ENCODE measurements around the gene EPHB3. TPM values are rescaled to one million over a fixed set of nuclear protein-coding genes. Genes with fewer than 3 reads are reported as not detected.

The EPHB3 gene
- polyA plus RNA-seq, 1 of the 3 experiments (the other 2 are of a cell fraction) = 4.2 TPM

DNA sequence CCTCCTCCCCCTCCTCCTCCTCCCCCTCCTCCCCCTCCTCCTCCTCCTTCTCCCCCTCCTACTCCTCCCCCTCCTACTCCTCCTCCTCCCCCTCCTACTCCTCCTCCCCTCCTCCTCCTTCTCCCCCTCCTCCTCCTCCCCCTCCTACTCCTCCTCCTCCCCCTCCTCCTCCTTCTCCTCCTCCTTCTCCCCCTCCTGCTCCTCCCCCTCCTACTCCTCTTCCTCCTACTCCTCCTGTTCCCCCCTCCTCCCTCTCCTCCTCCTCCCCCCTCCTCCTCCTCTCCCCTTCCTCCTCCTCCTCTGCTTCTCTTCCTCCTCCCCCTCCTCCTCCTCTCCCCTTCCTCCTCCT is 17.1 kb upstream of the EPHB3 start:
- no peaks in the 10 kb centered on the region for H4K20me1 ChIP-seq (ENCODE audit: insufficient read depth)
- no peak for DNase-seq
- no peaks in the 10 kb centered on the region for H3K79me2 ChIP-seq (ENCODE audit: insufficient read depth)
- no peaks in the 10 kb centered on the region for H3K36me3 ChIP-seq (replicated peaks in 1 of 2; ENCODE audit: control insufficient read depth in 1 of 2, insufficient read depth in 2 of 2, low read length in 1 of 2)
- POLR2A ChIA-PET = no interaction called here
- CTCF ChIA-PET = interaction anchor here (0.6 to 11.7 kb wide), 17 partner anchors 8 to 287 kb away, joined by 3 to 165 read pairs (median 4); no protein-coding TSS in a partner anchor
- H3K9me3 ChIP-seq = no peaks in the 10 kb centered on the region
- H3K4me1 ChIP-seq (ENCODE audit: control insufficient read depth in 1 of 2, insufficient read depth in 2 of 2, low read depth in 1 of 2, low read length in 1 of 2) = peaks cover 0 to 4% of the 10 kb centered on the region in 2 experiments; a peak in 1 of 4 replicates
- H3K27me3 ChIP-seq (ENCODE audit: insufficient read depth) = peaks cover 19% of the 10 kb centered on the region; the same call in 1 of the 2 replicates
- no peak overlapping the region for H2AFZ ChIP-seq (ENCODE audit: low read depth)
- no peak overlapping the region for H3K27ac ChIP-seq (ENCODE audit: low read depth in 2 of 2, low read length in 1 of 2)
- no peak overlapping the region for H3K4me3 ChIP-seq (ENCODE audit: low read depth in 2 of 2, low read length in 1 of 2)
- no peak overlapping the region for H3K4me2 ChIP-seq
- H3K9me2 ChIP-seq = no peaks in the 10 kb centered on the region
- TF ChIP-seq, protein P1, sequence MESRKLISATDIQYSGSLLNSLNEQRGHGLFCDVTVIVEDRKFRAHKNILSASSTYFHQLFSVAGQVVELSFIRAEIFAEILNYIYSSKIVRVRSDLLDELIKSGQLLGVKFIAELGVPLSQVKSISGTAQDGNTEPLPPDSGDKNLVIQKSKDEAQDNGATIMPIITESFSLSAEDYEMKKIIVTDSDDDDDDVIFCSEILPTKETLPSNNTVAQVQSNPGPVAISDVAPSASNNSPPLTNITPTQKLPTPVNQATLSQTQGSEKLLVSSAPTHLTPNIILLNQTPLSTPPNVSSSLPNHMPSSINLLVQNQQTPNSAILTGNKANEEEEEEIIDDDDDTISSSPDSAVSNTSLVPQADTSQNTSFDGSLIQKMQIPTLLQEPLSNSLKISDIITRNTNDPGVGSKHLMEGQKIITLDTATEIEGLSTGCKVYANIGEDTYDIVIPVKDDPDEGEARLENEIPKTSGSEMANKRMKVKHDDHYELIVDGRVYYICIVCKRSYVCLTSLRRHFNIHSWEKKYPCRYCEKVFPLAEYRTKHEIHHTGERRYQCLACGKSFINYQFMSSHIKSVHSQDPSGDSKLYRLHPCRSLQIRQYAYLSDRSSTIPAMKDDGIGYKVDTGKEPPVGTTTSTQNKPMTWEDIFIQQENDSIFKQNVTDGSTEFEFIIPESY (IDR thresholded peaks at IDR 0.05; ENCODE audit: borderline replicate concordance, low read depth) = no peak
- no peak overlapping the region for H3K9ac ChIP-seq
- peaks cover 4% of the 10 kb centered on the region for H3F3A ChIP-seq (replicated peaks; ENCODE audit: insufficient read depth)

- Histone ChIP-seq H3K36me3 (replicated peaks in 1 of 2; ENCODE audit: control insufficient read depth in 1 of 2, insufficient read depth in 2 of 2, low read length in 1 of 2) (no peaks in the 10 kb centered on the region), H3K9me2 (no peaks in the 10 kb centered on the region), H3K9ac (no peak overlapping the region), H3K4me3 (ENCODE audit: low read depth in 2 of 2, low read length in 1 of 2) (no peak overlapping the region), H2AFZ (ENCODE audit: low read depth) (no peak overlapping the region), H3K27ac (ENCODE audit: low read depth in 2 of 2, low read length in 1 of 2) (no peak overlapping the region), H3K4me1 (ENCODE audit: control insufficient read depth in 1 of 2, insufficient read depth in 2 of 2, low read depth in 1 of 2, low read length in 1 of 2) (peaks cover 0 to 4% of the 10 kb centered on the region in 2 experiments; a peak in 1 of 4 replicates), H3K27me3 (ENCODE audit: insufficient read depth) (peaks cover 22% of the 10 kb centered on the region; the same call in 1 of the 2 replicates), H3F3A (replicated peaks; ENCODE audit: insufficient read depth) (peaks cover 4% of the 10 kb centered on the region), H4K20me1 (ENCODE audit: insufficient read depth) (no peaks in the 10 kb centered on the region), H3K79me2 (ENCODE audit: insufficient read depth) (no peaks in the 10 kb centered on the region), H3K4me2 (no peak overlapping the region), H3K9me3 (no peaks in the 10 kb centered on the region)
- ChIA-PET POLR2A (no interaction called here), CTCF (interaction anchor here (0.9 to 11.7 kb wide), 15 partner anchors 9 to 257 kb away, joined by 3 to 165 read pairs (median 5); partner anchors contain the start of gene EPHB3)
- WGBS (ENCODE audit: low lambda C conversion rate) = 71% methylated on average over 3 of the region's 3 CpGs
- TF ChIP-seq PBX3 (IDR thresholded peaks at IDR 0.05) (no peak), FOXJ3 (CRISPR knock-in tag; IDR thresholded peaks at IDR 0.05) (no peak), FOXM1 (IDR thresholded peaks at IDR 0.05; ENCODE audit: low read depth) (no peak), CHD2 (IDR thresholded peaks at IDR 0.05; ENCODE audit: low read length, partially characterized antibody) (no peak), REST (IDR thresholded peaks at IDR 0.05; ENCODE audit: low read depth, low read length) (no peak), NRF1 (IDR thresholded peaks at IDR 0.05; ENCODE audit: low read depth, low read length) (no peak), TCF12 (IDR thresholded peaks at IDR 0.05) (no peak), RCOR1 (IDR thresholded peaks at IDR 0.05; ENCODE audit: low read length) (no peak), SMC3 (IDR thresholded peaks at IDR 0.05; ENCODE audit: low read depth, low read length) (no peak), CTCF (IDR thresholded peaks at IDR 0.05) (no peak), EZH2phosphoT487 (IDR thresholded peaks at IDR 0.05; ENCODE audit: borderline replicate concordance, low read depth) (no peak), YY1 (IDR thresholded peaks at IDR 0.05; ENCODE audit: low read depth) (no peak), TEAD4 (IDR thresholded peaks at IDR 0.05; ENCODE audit: borderline replicate concordance, insufficient read depth) (no peak), TAF1 (IDR thresholded peaks at IDR 0.05; ENCODE audit: borderline replicate concordance, low read depth, low read length) (no peak)
- TF ChIP-seq, protein P1 (IDR thresholded peaks at IDR 0.05; ENCODE audit: borderline replicate concordance, low read depth) = no peak
- TF ChIP-seq, protein P2, sequence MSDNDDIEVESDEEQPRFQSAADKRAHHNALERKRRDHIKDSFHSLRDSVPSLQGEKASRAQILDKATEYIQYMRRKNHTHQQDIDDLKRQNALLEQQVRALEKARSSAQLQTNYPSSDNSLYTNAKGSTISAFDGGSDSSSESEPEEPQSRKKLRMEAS (IDR thresholded peaks at IDR 0.05; ENCODE audit: low read depth) = no peak
- DNase-seq = no peak
Measured at GRCh38 chr3:184545769-184546168, 15.8 kb upstream of the EPHB3 start.

All from SK-N-SH (cell line).